ENCODE results near the gene GUCY2D.

Gene GUCY2D

GRCh38 chr17:8041979-8042378, 39.6 kb downstream of the GUCY2D start:
- Mint-ChIP-seq H3K4me1 (peaks cover 5% of the 10 kb centered on the region), H3K27ac (no peak overlapping the region), H3K9me3 (no peaks in the 10 kb centered on the region), H3K4me3 (no peak overlapping the region), H3K27me3 (ENCODE audit: low read depth, poor library complexity) (peaks cover 55% of the 10 kb centered on the region), H3K36me3 (ENCODE audit: low read depth) (no peaks in the 10 kb centered on the region)
- no peak for TF ChIP-seq CTCF (IDR thresholded peaks at IDR 0.05)
- no peak for DNase-seq

- no peak for DNase-seq
- Mint-ChIP-seq H3K9me3 (no peaks in the 10 kb centered on the region), H3K27ac (no peak overlapping the region), H3K4me3 (no peak overlapping the region), H3K27me3 (ENCODE audit: low read depth, poor library complexity) (peaks cover 41% of the 10 kb centered on the region), H3K4me1 (peaks cover 10% of the 10 kb centered on the region), H3K36me3 (ENCODE audit: low read depth) (no peaks in the 10 kb centered on the region)
- no peak for TF ChIP-seq CTCF (IDR thresholded peaks at IDR 0.05)
Observed at GRCh38 chr17:8044819-8045810, 42.7 kb downstream of the GUCY2D start.

- peaks cover 38% of the 10 kb centered on the region for H3K27me3 Mint-ChIP-seq (ENCODE audit: low read depth, poor library complexity)
- TF ChIP-seq CTCF (IDR thresholded peaks at IDR 0.05) = no peak
- DNase-seq = no peak
- H3K27ac Mint-ChIP-seq = no peak overlapping the region
- H3K36me3 Mint-ChIP-seq (ENCODE audit: low read depth) = no peaks in the 10 kb centered on the region
- no peak overlapping the region for H3K4me3 Mint-ChIP-seq
- H3K4me1 Mint-ChIP-seq = peaks cover 10% of the 10 kb centered on the region
- H3K9me3 Mint-ChIP-seq = no peaks in the 10 kb centered on the region
Observed at GRCh38 chr17:8046306-8046928, 44.0 kb downstream of the GUCY2D start.

GRCh38 chr17:8046929-8047768, 44.7 kb downstream of the GUCY2D start:
- Mint-ChIP-seq H3K27me3 (ENCODE audit: low read depth, poor library complexity) (peaks cover 38% of the 10 kb centered on the region), H3K9me3 (no peaks in the 10 kb centered on the region), H3K36me3 (ENCODE audit: low read depth) (no peaks in the 10 kb centered on the region)

GRCh38 chr17:8047769-8048110, 45.3 kb downstream of the GUCY2D start:
- Mint-ChIP-seq H3K4me3 (no peak overlapping the region), H3K27me3 (ENCODE audit: low read depth, poor library complexity) (peaks cover 38% of the 10 kb centered on the region), H3K4me1 (peaks cover 10% of the 10 kb centered on the region), H3K27ac (no peak overlapping the region), H3K9me3 (no peaks in the 10 kb centered on the region), H3K36me3 (ENCODE audit: low read depth) (no peaks in the 10 kb centered on the region)
- no peak for TF ChIP-seq CTCF (IDR thresholded peaks at IDR 0.05)
- no peak for DNase-seq

More at GRCh38 chr17:8046929-8047768, 44.7 kb downstream of the GUCY2D start:
- no peak for TF ChIP-seq CTCF (IDR thresholded peaks at IDR 0.05)
- Mint-ChIP-seq H3K27ac (no peak overlapping the region), H3K4me3 (no peak overlapping the region), H3K4me1 (peaks cover 10% of the 10 kb centered on the region)
- no peak for DNase-seq

Measured in nephron progenitor cell (in vitro differentiated cells).